ENCODE measurements around the gene OARD1.
"Not testable (repeated sequence)": the region's sequence is repeated elsewhere in the genome, so short reads cannot be mapped to it uniquely, and the experiment has no call there.

The OARD1 gene, protein sequence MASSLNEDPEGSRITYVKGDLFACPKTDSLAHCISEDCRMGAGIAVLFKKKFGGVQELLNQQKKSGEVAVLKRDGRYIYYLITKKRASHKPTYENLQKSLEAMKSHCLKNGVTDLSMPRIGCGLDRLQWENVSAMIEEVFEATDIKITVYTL

DNA sequence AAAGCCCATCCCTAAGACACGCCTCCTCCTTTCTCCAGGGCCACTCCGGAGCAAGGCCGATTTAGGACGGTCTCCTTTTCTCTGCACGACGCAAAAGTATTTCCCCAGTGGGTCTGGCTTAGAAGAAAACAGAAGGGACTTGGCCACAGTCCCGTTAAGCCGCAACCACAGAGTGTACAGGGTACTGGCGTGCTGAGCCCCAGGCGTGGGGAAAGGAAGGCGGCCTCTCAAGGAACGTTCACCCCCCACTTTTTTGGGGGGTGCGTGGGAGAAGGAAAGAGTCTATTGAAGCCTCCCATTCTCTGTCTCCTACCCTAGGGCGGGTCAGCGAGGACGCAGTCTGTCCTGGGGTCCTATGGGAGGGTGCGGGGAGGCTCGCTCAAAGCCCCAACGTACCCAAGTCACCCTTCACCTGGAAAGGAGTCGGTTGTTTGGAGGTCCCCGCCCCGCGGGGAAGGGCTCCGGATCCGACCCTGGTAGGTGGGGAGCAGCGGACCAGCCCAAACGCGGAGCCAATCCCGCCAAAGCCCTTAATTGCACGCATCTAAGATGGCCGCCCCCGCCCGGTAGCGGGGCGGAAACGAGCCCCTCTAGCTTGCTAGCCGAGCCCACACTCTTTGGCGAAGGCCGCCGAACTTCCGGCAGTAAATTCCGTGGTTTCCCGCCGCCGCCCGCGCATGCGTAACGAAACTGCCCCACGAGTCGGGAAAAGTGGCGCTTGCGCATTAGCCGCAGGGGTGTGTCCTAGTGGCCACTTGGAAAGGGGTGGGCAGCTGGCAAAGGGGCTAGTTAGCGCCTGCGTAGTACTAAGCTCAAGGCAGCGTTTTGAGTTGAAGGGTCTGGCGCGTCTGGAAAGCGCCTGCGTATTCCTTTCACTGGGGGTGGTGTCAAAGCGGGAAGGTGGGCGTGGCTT, at the start of gene OARD1:
TSS of gene OARD1 (minus strand) at position 434 of the 913 bp plus-strand sequence. CDS start 722 bp downstream, outside the sequence.
- peak; percentile 99 to 100 (median 99) for DNase-seq (ENCODE audit: low read depth in 3 of 3, low spot score in 1 of 3)

GRCh38 chr6:41120058-41120457, 47.9 kb upstream of the OARD1 start:
- DNase-seq (ENCODE audit: low read depth in 3 of 3, low spot score in 1 of 3): no peak

- no peak for DNase-seq (ENCODE audit: low read depth in 3 of 3, low spot score in 1 of 3)
Measured at GRCh38 chr6:41119508-41119907, 47.4 kb upstream of the OARD1 start.

- DNase-seq (ENCODE audit: low read depth in 3 of 3, low spot score in 1 of 3): not testable (repeated sequence)
Measured at GRCh38 chr6:41115027-41115426, 42.9 kb upstream of the OARD1 start.

DNA sequence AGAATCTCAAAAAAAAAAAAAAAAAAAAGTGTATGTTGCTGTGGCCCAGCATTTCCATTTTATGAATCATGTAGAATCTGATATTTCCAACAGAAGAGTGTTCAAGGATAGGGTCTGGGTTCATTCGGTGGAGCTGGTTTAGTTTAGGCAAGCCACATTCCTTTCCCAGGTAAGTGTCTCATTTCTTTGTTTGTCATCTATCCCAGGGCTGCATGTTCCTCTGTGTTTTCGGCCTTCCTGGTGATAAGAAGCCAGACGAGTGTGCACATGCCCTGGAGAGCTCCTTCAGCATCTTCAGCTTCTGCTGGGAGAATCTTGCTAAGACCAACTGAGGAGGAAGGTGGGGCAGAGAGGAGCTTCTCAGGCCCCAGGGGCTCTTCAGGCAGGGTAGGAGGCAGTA, 38.9 kb upstream of the OARD1 start:
- DNase-seq (ENCODE audit: low read depth in 3 of 3, low spot score in 1 of 3): no peak

- DNase-seq (ENCODE audit: low read depth in 3 of 3, low spot score in 1 of 3): no peak
Measured at GRCh38 chr6:41103847-41104246, 31.7 kb upstream of the OARD1 start.

DNA sequence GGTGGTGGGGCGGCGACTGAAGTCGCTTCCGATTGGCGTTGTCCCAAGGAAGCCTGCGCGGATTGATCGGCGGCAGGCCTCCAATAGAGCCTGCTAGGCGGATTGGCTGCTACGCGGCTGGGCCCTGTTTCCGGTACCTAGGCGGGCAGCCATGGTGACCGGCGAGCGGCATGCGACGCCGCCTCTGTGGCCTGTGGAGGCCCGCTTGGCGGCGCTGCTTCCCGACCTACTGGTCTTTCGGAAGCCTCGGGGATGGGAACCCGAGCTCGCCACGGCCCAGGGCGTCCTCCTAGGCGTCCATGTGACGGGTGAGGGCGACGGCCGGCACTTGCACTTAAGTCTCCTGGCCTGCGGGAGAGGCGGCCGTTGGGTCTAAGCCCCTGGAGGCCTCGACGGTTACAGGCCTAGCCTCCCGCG, 28.7 kb upstream of the OARD1 start:
- DNase-seq (ENCODE audit: low read depth in 3 of 3, low spot score in 1 of 3): no peak

DNA sequence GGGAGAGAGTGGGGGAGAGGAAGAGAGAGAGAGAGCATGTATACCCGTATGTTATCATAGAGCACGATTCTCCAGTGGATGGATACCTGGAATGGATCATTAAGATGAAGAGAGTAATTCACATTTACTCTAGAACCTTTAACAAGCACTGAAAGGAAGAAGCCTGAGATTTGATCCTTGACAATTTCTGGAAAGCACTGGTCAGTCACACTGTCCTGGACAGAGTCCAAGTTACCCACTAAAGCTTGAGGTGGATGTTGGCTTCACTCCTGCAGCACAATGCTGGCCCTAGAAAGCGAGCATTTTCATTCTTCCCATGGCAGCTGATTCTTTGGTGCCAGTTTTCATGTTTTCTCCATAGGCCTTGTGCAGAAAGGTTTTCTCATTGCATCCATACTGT, 26.2 kb upstream of the OARD1 start:
- no peak for DNase-seq (ENCODE audit: low read depth in 3 of 3, low spot score in 1 of 3)

GRCh38 chr6:41097467-41098090, 25.4 kb upstream of the OARD1 start:
- no peak for DNase-seq (ENCODE audit: low read depth in 3 of 3, low spot score in 1 of 3)

DNA sequence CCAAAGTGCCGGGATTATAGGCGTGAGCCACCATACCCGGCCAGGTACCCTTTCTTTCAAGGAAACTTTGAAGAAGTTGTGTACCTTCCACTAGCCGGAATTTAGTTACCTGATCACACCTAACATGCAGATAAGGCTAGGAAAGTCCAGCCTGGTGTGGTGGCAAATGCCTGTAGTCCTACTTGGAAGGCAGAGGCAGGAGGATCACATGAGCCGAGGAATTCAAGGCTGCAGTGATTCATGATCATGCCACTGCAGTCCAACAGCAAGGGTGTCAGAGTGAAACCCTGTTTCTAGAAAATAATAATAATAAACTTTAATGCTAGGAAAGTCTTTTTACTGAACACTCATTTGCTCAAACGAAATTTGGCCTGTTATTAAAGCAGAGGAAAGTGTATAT, 21.6 kb upstream of the OARD1 start:
- DNase-seq (ENCODE audit: low read depth in 3 of 3, low spot score in 1 of 3): no peak

GRCh38 chr6:41092421-41093140, 20.4 kb upstream of the OARD1 start:
- DNase-seq (ENCODE audit: low read depth in 3 of 3, low spot score in 1 of 3): no peak

DNA sequence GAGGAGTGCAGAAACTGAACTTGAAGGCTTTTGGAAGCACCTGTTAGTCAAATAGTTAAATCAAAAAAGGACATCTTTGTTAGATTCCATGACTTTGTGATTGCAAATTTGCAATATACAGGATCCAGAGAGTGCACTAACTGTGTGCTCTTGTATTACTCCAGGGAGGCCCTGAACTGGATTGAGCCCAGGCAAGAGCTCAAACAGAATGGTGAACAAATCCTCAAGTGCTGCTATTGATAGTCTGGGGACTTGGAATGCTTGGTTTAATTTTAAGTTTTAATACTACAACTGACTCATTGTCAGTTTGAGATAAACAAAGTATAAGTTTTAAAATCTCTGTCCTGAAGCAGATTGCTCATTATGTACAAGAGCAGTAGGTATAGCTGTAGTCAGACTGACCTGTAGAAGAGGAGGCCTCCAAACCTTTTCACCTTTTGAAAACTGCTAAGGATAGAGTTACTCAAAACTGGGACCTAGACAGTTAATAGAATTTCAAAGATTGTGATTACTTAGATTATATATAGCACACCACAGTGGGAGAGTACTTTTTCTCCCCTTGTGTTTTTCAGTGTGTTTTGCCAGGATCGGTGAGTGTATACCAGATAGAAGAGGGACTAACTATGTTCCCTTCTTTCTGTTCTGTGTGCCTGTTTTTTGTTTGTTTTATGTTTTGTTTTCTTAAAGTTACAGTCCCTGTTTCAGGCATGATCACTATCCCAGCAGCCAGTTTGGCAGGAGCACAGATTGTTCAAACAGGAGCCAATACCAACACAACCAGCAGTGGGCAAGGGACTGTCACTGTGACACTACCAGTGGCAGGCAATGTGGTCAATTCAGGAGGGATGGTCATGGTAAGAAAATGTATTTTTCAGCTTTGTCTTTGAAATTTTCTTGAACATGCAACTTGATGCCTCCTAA, 18.9 kb upstream of the OARD1 start:
- no peak for DNase-seq (ENCODE audit: low read depth in 3 of 3, low spot score in 1 of 3)

DNA sequence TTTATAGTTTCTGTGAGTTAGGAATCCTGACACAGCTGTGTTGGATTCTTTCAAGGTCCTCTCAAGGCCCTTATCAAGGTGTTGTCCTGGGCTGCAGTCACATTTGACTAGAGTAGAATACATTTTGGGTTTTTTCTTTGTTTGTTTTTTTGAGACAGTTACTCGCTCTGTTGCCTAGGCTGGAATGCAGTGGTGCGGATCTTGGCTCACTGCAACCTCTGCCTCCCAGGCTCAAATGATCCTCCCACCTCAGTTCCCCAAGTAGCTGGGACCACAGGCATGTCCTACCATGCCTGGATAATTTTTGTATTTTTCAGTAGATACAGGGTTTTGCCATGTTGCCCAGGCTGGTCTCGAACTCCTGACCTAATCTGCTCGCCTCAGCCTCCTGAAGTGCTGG, 16.3 kb upstream of the OARD1 start:
- no peak for DNase-seq (ENCODE audit: low read depth in 3 of 3, low spot score in 1 of 3)

- no peak for DNase-seq (ENCODE audit: low read depth in 3 of 3, low spot score in 1 of 3)
Measured at GRCh38 chr6:41085182-41085581, 13.0 kb upstream of the OARD1 start.

DNA sequence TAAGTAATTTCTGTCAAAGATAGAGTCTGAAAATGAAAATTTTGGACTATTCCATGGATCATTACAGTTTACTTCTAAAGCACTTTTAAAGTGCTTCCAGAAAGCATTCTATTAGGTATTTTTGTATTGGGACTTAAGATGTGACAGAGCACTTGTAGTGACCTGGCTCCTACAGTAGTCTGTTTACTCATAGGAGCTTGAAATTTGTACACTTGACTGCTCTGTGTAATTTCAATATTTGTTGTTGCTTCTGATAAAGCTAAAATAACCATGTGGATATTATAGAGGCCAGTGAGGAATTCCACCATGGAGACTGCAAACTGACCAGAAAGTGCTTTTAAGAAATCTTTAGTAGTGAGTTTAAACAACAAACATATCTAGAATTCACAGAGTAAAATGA, 10.9 kb upstream of the OARD1 start:
- DNase-seq (ENCODE audit: low read depth in 3 of 3, low spot score in 1 of 3): no peak

DNA sequence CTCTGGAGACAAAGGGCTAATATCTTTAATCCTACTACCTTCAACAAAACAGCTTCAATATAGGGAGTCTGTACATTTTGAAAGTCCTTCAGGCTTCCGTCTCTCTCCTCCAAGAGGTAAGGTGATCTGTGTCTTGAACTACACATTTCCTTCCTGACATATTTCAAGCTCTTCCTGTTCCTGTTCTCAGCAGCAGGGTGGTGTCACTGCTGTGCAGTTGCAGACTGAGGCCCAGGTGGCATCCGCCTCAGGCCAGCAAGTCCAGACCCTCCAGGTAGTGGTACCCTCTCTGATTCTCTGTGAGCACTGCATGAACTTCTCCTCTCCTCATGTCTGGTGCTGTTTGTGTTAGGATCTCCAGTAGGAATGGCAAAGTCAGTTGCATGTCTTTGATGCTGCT, 8.5 kb upstream of the OARD1 start:
- DNase-seq (ENCODE audit: low read depth in 3 of 3, low spot score in 1 of 3): no peak

- no peak for DNase-seq (ENCODE audit: low read depth in 3 of 3, low spot score in 1 of 3)
Measured at GRCh38 chr6:41079080-41079479, 6.9 kb upstream of the OARD1 start.

DNA sequence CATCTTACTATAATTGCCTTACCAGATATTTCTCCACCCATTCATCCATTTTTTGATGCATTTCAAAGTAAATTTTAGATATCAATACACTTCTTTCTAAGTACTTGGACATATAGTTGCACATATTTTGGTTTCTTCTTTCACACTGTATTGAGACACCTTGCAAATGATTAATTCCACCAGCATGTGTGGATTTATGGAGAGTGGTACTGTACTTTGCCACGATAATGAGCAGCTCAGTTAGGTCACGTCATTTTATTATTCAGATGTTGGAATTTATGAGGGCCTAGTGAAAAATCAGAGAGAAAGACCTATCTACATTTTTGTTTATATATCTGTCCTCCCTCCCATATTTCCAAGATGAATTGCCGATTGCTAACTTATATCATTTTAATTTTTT, 5.9 kb upstream of the OARD1 start:
- no peak for DNase-seq (ENCODE audit: low read depth in 3 of 3, low spot score in 1 of 3)

GRCh38 chr6:41077536-41077935, 5.4 kb upstream of the OARD1 start:
- DNase-seq (ENCODE audit: low read depth in 3 of 3, low spot score in 1 of 3): no peak

All from stimulated activated CD4-positive, alpha-beta T cell treated with anti-CD3 and anti-CD28 coated beads, TNF-alpha, amount 100 ng/mL, for 1 hour (primary cell).